ENCODE measurements around the gene APLN. TPM values are rescaled to one million over a fixed set of nuclear protein-coding genes. Genes with fewer than 3 reads are reported as not detected.
A peak's percentile ranks its signal among the peaks of the same experiment; 100 is the strongest.

APLN gene
- total RNA-seq, 2 donors from 2014 or later: 1.1 to 1.8 TPM

GRCh38 chrX:129613596-129613995, 41.2 kb downstream of the APLN start:
- Histone ChIP-seq H3K9me3 (no peaks in the 10 kb centered on the region), H3K4me3 (no peak overlapping the region), H3K27me3 (replicated peaks; ENCODE audit: insufficient read depth) (no peaks in the 10 kb centered on the region), H3K27ac (no peak overlapping the region), H3K36me3 (no peaks in the 10 kb centered on the region), H3K4me1 (ENCODE audit: control insufficient read depth in 1 of 2, low read depth in 2 of 2) (no peaks in the 10 kb centered on the region)
- TF ChIP-seq, protein P1, sequence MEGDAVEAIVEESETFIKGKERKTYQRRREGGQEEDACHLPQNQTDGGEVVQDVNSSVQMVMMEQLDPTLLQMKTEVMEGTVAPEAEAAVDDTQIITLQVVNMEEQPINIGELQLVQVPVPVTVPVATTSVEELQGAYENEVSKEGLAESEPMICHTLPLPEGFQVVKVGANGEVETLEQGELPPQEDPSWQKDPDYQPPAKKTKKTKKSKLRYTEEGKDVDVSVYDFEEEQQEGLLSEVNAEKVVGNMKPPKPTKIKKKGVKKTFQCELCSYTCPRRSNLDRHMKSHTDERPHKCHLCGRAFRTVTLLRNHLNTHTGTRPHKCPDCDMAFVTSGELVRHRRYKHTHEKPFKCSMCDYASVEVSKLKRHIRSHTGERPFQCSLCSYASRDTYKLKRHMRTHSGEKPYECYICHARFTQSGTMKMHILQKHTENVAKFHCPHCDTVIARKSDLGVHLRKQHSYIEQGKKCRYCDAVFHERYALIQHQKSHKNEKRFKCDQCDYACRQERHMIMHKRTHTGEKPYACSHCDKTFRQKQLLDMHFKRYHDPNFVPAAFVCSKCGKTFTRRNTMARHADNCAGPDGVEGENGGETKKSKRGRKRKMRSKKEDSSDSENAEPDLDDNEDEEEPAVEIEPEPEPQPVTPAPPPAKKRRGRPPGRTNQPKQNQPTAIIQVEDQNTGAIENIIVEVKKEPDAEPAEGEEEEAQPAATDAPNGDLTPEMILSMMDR (IDR thresholded peaks at IDR 0.05): no peak
- no peak for ATAC-seq (ENCODE audit: insufficient number of reproducible peaks, low FRiP score, low read depth)
- DNase-seq (ENCODE audit: low spot score): no peak

DNA sequence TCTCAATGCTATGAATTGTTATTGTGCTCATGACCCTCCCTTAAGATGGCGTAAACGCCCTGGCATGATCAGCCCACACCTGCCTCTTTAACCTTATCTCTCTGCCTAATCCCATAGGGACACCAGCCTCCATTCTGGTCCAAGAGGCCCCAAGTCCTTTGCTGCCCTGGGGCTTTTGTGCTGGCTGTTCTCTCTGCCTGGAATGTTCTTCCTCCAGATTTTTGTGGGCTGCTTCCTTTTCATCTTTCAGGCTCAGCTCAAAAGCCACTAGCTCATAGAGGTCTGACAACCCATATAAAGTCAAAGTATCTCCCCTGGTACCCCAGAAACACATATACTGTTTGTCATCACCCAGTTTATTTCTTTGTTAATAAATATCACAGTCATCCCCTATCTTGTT, 42.4 kb downstream of the APLN start:
- Histone ChIP-seq H3K27me3 (replicated peaks; ENCODE audit: insufficient read depth) (no peaks in the 10 kb centered on the region), H3K9me3 (no peaks in the 10 kb centered on the region), H3K27ac (no peak overlapping the region), H3K36me3 (no peaks in the 10 kb centered on the region), H3K4me3 (no peak overlapping the region), H3K4me1 (ENCODE audit: control insufficient read depth in 1 of 2, low read depth in 2 of 2) (no peaks in the 10 kb centered on the region)
- TF ChIP-seq, protein P1 (IDR thresholded peaks at IDR 0.05): no peak
- DNase-seq (ENCODE audit: low spot score) (no peak), ATAC-seq (ENCODE audit: insufficient number of reproducible peaks, low FRiP score, low read depth) (no peak)

DNA sequence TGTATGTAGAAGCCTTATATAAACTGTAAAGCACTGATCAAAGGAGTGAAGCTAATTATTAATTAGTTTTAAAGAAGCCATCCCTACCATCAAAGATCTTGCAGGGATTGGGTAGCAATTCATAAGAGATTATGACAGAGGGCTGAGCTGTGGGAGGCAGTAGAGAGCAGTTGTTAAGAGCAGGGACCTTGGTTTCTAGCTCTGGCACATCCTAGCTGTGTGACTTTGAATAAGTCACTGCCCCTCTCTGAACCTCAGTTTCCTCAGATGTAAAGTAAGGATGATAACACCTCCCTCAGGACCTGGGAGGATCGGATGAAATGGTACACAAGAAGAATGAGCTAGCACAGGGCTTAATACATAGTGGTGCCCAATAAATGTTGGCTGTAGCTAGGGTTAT, 45.4 kb downstream of the APLN start:
- no peak for DNase-seq (ENCODE audit: low spot score)
- H3K4me3 ChIP-seq: no peak overlapping the region
- TF ChIP-seq, protein P1 (IDR thresholded peaks at IDR 0.05): no peak
- H3K27me3 ChIP-seq (replicated peaks; ENCODE audit: insufficient read depth): no peaks in the 10 kb centered on the region
- H3K36me3 ChIP-seq: no peaks in the 10 kb centered on the region
- no peaks in the 10 kb centered on the region for H3K4me1 ChIP-seq (ENCODE audit: control insufficient read depth in 1 of 2, low read depth in 2 of 2)
- no peaks in the 10 kb centered on the region for H3K9me3 ChIP-seq
- H3K27ac ChIP-seq: no peak overlapping the region
- ATAC-seq (ENCODE audit: insufficient number of reproducible peaks, low FRiP score, low read depth): no peak

DNA sequence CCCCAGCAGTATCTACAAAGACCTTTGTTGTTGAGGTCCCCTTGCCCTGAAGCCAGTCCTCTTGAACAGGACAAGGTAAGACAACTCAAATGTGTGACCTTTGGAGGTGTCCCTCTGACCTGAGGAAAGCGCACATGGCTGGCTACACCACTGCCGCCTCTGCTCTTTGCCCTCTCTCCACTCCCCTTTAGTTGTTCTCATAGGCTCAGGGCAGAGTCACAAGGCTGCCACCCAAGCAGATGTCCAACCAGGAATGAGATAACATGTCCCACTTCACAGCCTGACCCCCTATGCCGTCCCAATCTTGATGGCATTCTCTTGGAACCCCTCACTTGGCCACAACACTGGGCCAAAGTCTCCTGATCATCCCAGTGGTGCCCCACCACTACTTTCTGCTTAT, 46.3 kb downstream of the APLN start:
- ATAC-seq (ENCODE audit: insufficient number of reproducible peaks, low FRiP score, low read depth) (no peak), DNase-seq (ENCODE audit: low spot score) (no peak)
- H3K4me3 ChIP-seq: no peak overlapping the region
- H3K4me1 ChIP-seq (ENCODE audit: control insufficient read depth in 1 of 2, low read depth in 2 of 2): no peaks in the 10 kb centered on the region
- H3K9me3 ChIP-seq: no peaks in the 10 kb centered on the region
- TF ChIP-seq, protein P1 (IDR thresholded peaks at IDR 0.05): no peak
- no peak overlapping the region for H3K27ac ChIP-seq
- H3K36me3 ChIP-seq: no peaks in the 10 kb centered on the region
- no peaks in the 10 kb centered on the region for H3K27me3 ChIP-seq (replicated peaks; ENCODE audit: insufficient read depth)

DNA sequence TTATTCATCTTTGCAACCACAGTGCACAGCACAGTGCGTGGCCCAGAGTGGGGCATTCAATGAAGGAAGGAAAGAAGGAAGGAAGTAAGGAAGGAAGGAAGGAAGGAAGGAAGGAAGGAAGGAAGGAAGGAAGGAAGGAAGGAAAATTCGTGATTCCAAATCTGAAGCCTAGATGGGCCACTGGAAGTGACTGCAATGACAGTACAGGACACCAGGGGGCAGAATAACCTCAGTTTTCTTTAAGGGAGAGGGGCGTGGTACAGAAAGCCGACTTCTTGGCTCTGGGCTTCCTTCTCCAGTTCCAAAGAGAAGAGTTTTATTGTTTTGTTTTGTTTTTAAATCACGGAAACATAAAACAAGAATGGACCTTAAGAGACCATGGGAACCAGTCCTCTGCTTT, 47.8 kb downstream of the APLN start:
- no peak for DNase-seq (ENCODE audit: low spot score)
- TF ChIP-seq, protein P1 (IDR thresholded peaks at IDR 0.05): peak; percentile 67
- no peak overlapping the region for H3K27ac ChIP-seq
- ATAC-seq (ENCODE audit: insufficient number of reproducible peaks, low FRiP score, low read depth): peak; percentile 44
- no peaks in the 10 kb centered on the region for H3K4me1 ChIP-seq (ENCODE audit: control insufficient read depth in 1 of 2, low read depth in 2 of 2)
- no peaks in the 10 kb centered on the region for H3K27me3 ChIP-seq (replicated peaks; ENCODE audit: insufficient read depth)
- no peaks in the 10 kb centered on the region for H3K9me3 ChIP-seq
- H3K4me3 ChIP-seq: no peak overlapping the region
- H3K36me3 ChIP-seq: no peaks in the 10 kb centered on the region
